ENCODE results near the gene PTPRG. TPM values are rescaled to one million over a fixed set of nuclear protein-coding genes. Genes with fewer than 3 reads are reported as not detected.
"Not testable (repeated sequence)": the region's sequence is repeated elsewhere in the genome, so short reads cannot be mapped to it uniquely, and the experiment has no call there.

PTPRG gene
- total and polyA plus RNA-seq, 8 donors: 50.9 to 88.4 (median 54.4) TPM

DNA sequence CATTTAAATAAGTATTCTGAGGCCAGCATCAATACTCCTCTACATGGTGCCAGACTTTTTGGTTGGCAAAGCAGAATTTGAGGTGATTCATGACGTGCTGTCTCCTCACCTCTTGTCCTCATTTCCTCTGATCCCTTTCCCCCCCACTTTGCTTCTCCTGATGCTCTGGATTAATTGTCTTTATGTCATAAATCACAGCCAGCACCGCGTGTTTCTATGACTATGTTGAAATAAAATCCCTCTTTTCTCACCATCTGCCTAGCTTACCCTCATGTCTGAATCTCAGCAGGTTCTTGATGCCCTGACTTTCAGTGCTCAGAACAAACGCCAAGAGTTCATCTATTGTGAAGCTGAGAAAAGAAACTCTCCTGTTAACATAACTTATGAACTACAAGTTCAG lies 19.7 kb upstream of the PTPRG start:
- Histone ChIP-seq H3K4me1 (peaks cover 4 to 8% of the 10 kb centered on the region in 2 donors), H3K4me3 (no peak overlapping the region), H3K36me3 (no peaks in the 10 kb centered on the region), H3K27me3 (no peaks in the 10 kb centered on the region), H3K9me3 (no peaks in the 10 kb centered on the region), H3K27ac (no peak overlapping the region)
- DNase-seq: no peak
- no peak for ATAC-seq
- TF ChIP-seq, protein P1, sequence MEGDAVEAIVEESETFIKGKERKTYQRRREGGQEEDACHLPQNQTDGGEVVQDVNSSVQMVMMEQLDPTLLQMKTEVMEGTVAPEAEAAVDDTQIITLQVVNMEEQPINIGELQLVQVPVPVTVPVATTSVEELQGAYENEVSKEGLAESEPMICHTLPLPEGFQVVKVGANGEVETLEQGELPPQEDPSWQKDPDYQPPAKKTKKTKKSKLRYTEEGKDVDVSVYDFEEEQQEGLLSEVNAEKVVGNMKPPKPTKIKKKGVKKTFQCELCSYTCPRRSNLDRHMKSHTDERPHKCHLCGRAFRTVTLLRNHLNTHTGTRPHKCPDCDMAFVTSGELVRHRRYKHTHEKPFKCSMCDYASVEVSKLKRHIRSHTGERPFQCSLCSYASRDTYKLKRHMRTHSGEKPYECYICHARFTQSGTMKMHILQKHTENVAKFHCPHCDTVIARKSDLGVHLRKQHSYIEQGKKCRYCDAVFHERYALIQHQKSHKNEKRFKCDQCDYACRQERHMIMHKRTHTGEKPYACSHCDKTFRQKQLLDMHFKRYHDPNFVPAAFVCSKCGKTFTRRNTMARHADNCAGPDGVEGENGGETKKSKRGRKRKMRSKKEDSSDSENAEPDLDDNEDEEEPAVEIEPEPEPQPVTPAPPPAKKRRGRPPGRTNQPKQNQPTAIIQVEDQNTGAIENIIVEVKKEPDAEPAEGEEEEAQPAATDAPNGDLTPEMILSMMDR (IDR thresholded peaks at IDR 0.05): no peak
- intact Hi-C loops (cut with DNase I): no loop called here

DNA sequence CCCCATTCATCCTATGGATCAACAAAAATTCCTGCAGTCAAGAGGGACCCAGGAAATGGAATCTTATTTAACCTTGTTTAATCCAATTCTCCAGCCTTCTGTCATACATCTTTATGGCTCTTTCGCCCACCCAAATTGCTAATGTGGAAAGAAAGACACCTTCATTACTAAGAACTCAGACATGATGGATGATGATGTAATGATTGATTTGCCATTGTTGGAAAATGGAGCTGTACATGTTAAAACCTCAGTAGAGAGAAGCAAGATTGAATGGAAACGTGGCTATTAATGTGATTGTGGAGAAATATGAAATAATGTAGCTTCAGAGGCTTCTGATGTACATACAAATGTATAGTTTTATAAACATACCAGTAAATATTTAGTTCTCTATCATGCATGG lies 15.7 kb upstream of the PTPRG start:
- ATAC-seq (no peak), DNase-seq (no peak)
- Histone ChIP-seq H3K4me1 (no peaks in the 10 kb centered on the region), H3K27me3 (no peaks in the 10 kb centered on the region), H3K4me3 (no peak overlapping the region), H3K27ac (no peak overlapping the region), H3K9me3 (no peaks in the 10 kb centered on the region), H3K36me3 (no peaks in the 10 kb centered on the region)
- TF ChIP-seq, protein P1 (IDR thresholded peaks at IDR 0.05): no peak
- intact Hi-C loops (cut with DNase I): no loop called here

DNA sequence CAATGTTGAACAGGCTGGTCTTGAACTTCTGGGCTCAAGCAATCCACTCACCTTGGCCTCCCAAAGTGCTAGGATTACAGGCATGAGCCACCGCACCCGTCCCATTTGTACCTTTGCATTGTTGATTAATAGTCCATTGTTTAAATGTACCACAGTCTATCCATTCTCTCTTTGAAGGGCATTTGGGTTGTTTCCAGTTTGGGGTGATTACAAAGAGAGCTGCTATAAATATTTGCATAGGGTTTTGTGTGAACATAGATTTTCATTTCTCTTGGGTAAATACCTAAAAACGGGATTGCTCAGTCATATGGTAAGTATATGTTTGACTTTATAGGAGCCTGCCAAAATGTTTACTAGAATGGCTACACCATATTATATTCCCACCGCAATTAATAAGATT lies 13.7 kb upstream of the PTPRG start:
- Histone ChIP-seq H3K9me3 (peaks cover 0 to 3% of the 10 kb centered on the region in 2 donors), H3K27ac (no peak overlapping the region), H3K36me3 (no peaks in the 10 kb centered on the region), H3K4me1 (no peaks in the 10 kb centered on the region), H3K27me3 (no peaks in the 10 kb centered on the region), H3K4me3 (no peak overlapping the region)
- no peak for DNase-seq
- no peak for ATAC-seq
- TF ChIP-seq, protein P1 (IDR thresholded peaks at IDR 0.05): no peak
- intact Hi-C loops (cut with DNase I): no loop called here

DNA sequence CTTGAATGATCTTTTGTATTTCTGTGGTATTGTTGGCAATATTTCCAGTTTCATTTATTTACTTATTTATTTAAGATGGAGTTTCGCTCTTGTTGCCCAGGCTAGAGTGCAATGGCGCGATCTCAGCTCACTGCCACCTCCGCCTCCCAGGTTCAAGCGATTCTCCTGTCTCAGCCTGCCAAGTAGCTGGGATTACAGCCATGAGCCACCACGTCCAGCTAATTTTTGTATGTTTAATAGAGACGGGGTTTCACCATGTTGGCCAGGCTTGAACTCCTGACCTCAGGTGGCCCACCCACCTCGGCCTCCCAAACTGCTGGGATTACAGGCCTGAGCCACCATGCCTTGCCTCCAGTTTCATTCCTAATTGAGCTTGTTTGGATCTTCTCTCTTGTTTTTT lies 8.7 kb upstream of the PTPRG start:
- ATAC-seq; H3K9me3 ChIP-seq; H3K4me1 ChIP-seq; H3K36me3 ChIP-seq; intact Hi-C loops (cut with DNase I); H3K4me3 ChIP-seq; H3K27me3 ChIP-seq; H3K27ac ChIP-seq; DNase-seq: not testable (repeated sequence)

DNA sequence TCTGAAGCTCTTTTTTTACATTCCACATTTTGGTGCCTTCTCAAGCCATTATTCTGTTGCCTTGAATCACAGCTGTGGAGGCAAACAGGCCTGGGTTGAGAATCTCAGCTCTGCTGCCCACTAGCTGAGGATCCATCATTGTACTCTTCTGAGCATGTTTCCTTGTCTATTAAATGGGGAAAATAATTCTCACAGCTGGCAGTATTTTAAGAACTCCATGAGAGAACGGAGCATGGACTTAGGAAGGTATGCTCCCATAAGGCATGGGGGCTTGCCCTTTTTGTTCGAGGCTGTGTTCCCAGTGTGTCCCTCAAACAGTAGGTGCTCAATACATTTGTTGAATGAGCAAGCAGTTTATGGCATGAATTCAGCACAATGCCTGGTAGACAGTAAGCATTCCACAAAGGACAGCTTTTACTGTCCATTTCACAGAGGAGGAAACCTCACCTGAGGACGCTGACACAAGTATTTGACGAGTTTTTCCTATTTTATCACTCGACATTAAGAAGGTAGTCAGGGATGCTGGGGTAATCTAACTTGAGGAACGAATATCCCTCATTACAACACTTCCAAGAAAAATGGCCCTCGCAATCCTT lies 2.1 kb upstream of the PTPRG start:
- TF ChIP-seq, protein P1 (IDR thresholded peaks at IDR 0.05): no peak
- Histone ChIP-seq H3K4me3 (no peak overlapping the region), H3K36me3 (no peaks in the 10 kb centered on the region), H3K4me1 (peaks cover 4 to 7% of the 10 kb centered on the region in 2 donors), H3K27ac (no peak overlapping the region), H3K27me3 (peaks cover 0 to 61% of the 10 kb centered on the region in 2 donors), H3K9me3 (peaks cover 0 to 12% of the 10 kb centered on the region in 2 donors)
- intact Hi-C loops (cut with DNase I): no loop called here
- ATAC-seq (no peak), DNase-seq (no peak)

All from left lung (tissue), 10 donors.